H1 (cell line): Measurements from ENCODE around the gene KCNAB3.

ENCODE experiments used
- CHD2 ChIP-seq: IDR thresholded peaks from 2 replicates; pipeline ENCODE4 v1.6.1; 2012; ENCODE audit warnings: low read length, improper control_type of control experiment
- CTCF ChIP-seq, 3 experiments: IDR thresholded peaks; 1 replicate in 2 of 3; 2 replicates in 1 of 3; pipeline versions ENCODE4 v1.5.1 to v1.6.1; 2011; ENCODE audit warnings: low read length in 3 of 3, mild to moderate bottlenecking in 3 of 3, inconsistent platforms in 2 of 3, low read depth in 1 of 3, moderate library complexity in 1 of 3; ENCODE audit not compliant: insufficient read depth in 1 of 3; ENCODE audit errors: control extremely low read depth in 1 of 3
- GABPA ChIP-seq: IDR thresholded peaks from 2 replicates; pipeline ENCODE4 v1.6.1; 2011; ENCODE audit warnings: mild to moderate bottlenecking, low read length, moderate library complexity, borderline replicate concordance; ENCODE audit not compliant: insufficient read depth
- JUND ChIP-seq: IDR thresholded peaks from 2 replicates; pipeline ENCODE4 v1.6.1; 2011; ENCODE audit warnings: mild to moderate bottlenecking, improper control_type of control experiment, low read length
- POLR2A ChIP-seq, 2 experiments: IDR thresholded peaks; 1 replicate in 1 of 2; 2 replicates in 1 of 2; pipeline ENCODE4 v1.6.1; 2011; ENCODE audit warnings: low read depth in 2 of 2, low read length in 2 of 2, mild to moderate bottlenecking in 2 of 2; ENCODE audit errors: control extremely low read depth in 1 of 2
- POLR2AphosphoS5 ChIP-seq: IDR thresholded peaks from 2 replicates; pipeline ENCODE4 v1.6.1; 2011; ENCODE audit warnings: low read depth, low read length

- TF ChIP-seq CTCF (IDR thresholded peaks at IDR 0.05; ENCODE audit: control extremely low read depth in 1 of 3, insufficient read depth in 1 of 3, low read depth in 1 of 3, low read length in 3 of 3) (no peak), POLR2A (IDR thresholded peaks at IDR 0.05; ENCODE audit: control extremely low read depth in 1 of 2, low read depth in 2 of 2, low read length in 2 of 2) (no peak), CHD2 (no peak), JUND (no peak), GABPA (no peak), POLR2AphosphoS5 (no peak)
Measured at GRCh38 chr17:7959503-7960253, 30.0 kb upstream of the KCNAB3 start.
